ENCODE data around the gene SESN2.

GRCh38 chr1:28280501-28280900 is 21.2 kb downstream of the SESN2 start:
- TF ChIP-seq CTCF (IDR thresholded peaks at IDR 0.05) (no peak), POLR2AphosphoS5 (IDR thresholded peaks at IDR 0.05; ENCODE audit: insufficient read depth in 1 of 2, low read depth in 1 of 2) (peak in 1 of 2 donors; percentile 22), POLR2A (IDR thresholded peaks at IDR 0.05) (no peak)
